Endothelial cell of umbilical vein (primary cell): ENCODE results near the gene RPP25L.

ENCODE experiments used
- MYC ChIP-seq: IDR thresholded peaks from one replicate; pipeline ENCODE4 v1.6.1; 2011; ENCODE audit warnings: mild to moderate bottlenecking, low read depth, low read length
- TF ChIP-seq, protein P1 (sequence below), 2 donors: IDR thresholded peaks; 1 replicate in 1 of 2; 2 replicates in 1 of 2; pipeline ENCODE4 v1.5.1; 2011; ENCODE audit warnings: low read length in 2 of 2, mild to moderate bottlenecking in 2 of 2, moderate library complexity in 2 of 2, control low read depth in 1 of 2, inconsistent platforms in 1 of 2, low read depth in 1 of 2; ENCODE audit not compliant: insufficient read depth in 1 of 2; ENCODE audit errors: extremely low read depth in 1 of 2

- TF ChIP-seq, protein P1, sequence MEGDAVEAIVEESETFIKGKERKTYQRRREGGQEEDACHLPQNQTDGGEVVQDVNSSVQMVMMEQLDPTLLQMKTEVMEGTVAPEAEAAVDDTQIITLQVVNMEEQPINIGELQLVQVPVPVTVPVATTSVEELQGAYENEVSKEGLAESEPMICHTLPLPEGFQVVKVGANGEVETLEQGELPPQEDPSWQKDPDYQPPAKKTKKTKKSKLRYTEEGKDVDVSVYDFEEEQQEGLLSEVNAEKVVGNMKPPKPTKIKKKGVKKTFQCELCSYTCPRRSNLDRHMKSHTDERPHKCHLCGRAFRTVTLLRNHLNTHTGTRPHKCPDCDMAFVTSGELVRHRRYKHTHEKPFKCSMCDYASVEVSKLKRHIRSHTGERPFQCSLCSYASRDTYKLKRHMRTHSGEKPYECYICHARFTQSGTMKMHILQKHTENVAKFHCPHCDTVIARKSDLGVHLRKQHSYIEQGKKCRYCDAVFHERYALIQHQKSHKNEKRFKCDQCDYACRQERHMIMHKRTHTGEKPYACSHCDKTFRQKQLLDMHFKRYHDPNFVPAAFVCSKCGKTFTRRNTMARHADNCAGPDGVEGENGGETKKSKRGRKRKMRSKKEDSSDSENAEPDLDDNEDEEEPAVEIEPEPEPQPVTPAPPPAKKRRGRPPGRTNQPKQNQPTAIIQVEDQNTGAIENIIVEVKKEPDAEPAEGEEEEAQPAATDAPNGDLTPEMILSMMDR (IDR thresholded peaks at IDR 0.05; ENCODE audit: extremely low read depth in 1 of 2, insufficient read depth in 1 of 2, low read depth in 1 of 2, low read length in 2 of 2): no peak
- TF ChIP-seq MYC: peak; percentile 19
Measured at GRCh38 chr9:34636791-34637355, 25.0 kb upstream of the RPP25L start.
